HepG2 (cell line): Measurements from ENCODE around the gene ZFPL1. TPM values are rescaled to one million over a fixed set of nuclear protein-coding genes. Genes with fewer than 3 reads are reported as not detected.

ENCODE experiments used
- JUND ChIP-seq: sonication (generic); formaldehyde crosslinking; IDR thresholded peaks from 2 replicates; pipeline ENCODE4 v1.8.0; 2022; ENCODE audit warnings: mild to moderate bottlenecking, missing genetic modification reagents
- KDM3A ChIP-seq: IDR thresholded peaks from 2 replicates; pipeline ENCODE4 v1.6.1; 2018; ENCODE audit warnings: low read depth, missing compliant biosample characterization
- KLF12 ChIP-seq: sonication (generic); formaldehyde crosslinking; IDR thresholded peaks from 2 replicates; pipeline ENCODE4 v1.4.0; 2020; ENCODE audit warnings: missing genetic modification reagents, borderline replicate concordance
- MIER2 ChIP-seq: IDR thresholded peaks from 2 replicates; pipeline ENCODE4 v1.6.1; 2016; ENCODE audit warnings: missing biosample characterization, missing genetic modification reagents
- PHB2 ChIP-seq: fragments of 450-650 bp; IDR thresholded peaks from 2 replicates; pipeline ENCODE4 v1.6.1; 2018; ENCODE audit not compliant: partially characterized antibody
- PHF20 ChIP-seq: sonication (generic); formaldehyde crosslinking; IDR thresholded peaks from 2 replicates; pipeline ENCODE4 v1.5.0; 2020; ENCODE audit warnings: mild to moderate bottlenecking, missing genetic modification reagents
- RBM22 ChIP-seq: fragments of 200-400 bp; formaldehyde crosslinking; optimal IDR thresholded peaks from 2 replicates; pipeline ENCODE3; 2017; ENCODE audit warnings: mild to moderate bottlenecking, low read length, moderate library complexity
- RFX3 ChIP-seq: IDR thresholded peaks from 2 replicates; pipeline ENCODE4 v1.6.1; 2016; ENCODE audit warnings: missing biosample characterization, missing genetic modification reagents
- SIX1 ChIP-seq: sonication (generic); formaldehyde crosslinking; IDR thresholded peaks from 2 replicates; pipeline ENCODE4 v1.4.0; 2020; ENCODE audit warnings: missing genetic modification reagents, borderline replicate concordance
- XBP1 ChIP-seq: sonication (generic); formaldehyde crosslinking; IDR thresholded peaks from 2 replicates; pipeline ENCODE4 v1.5.0; 2020; ENCODE audit warnings: missing genetic modification reagents
- ZC3H4 ChIP-seq: sonication (generic); formaldehyde crosslinking; IDR thresholded peaks from 2 replicates; pipeline ENCODE4 v1.4.0; 2020; ENCODE audit warnings: missing genetic modification reagents, borderline replicate concordance
- ZNF256 ChIP-seq: sonication (generic); formaldehyde crosslinking; conservative IDR thresholded peaks from 2 replicates; pipeline ENCODE4 v1.4.0; 2020; ENCODE audit warnings: missing genetic modification reagents
- ZNF296 ChIP-seq: sonication (generic); formaldehyde crosslinking; conservative IDR thresholded peaks from 2 replicates; pipeline ENCODE4 v1.5.0; 2020; ENCODE audit warnings: mild to moderate bottlenecking, missing genetic modification reagents
- ZNF326 ChIP-seq: sonication (generic); formaldehyde crosslinking; IDR thresholded peaks from 2 replicates; pipeline ENCODE4 v1.4.0; 2020; ENCODE audit warnings: missing genetic modification reagents, borderline replicate concordance
- ZNF614 ChIP-seq: IDR thresholded peaks from 2 replicates; pipeline ENCODE4 v1.6.1; 2018; ENCODE audit warnings: missing biosample characterization, missing genetic modification reagents, inconsistent platforms, borderline replicate concordance
- ZNF792 ChIP-seq: IDR thresholded peaks from 2 replicates; pipeline ENCODE4 v1.6.1; 2016
- ZSCAN21 ChIP-seq: sonication (generic); formaldehyde crosslinking; IDR thresholded peaks from 2 replicates; pipeline ENCODE4 v1.8.0; 2022; ENCODE audit warnings: mild to moderate bottlenecking, missing genetic modification reagents, moderate library complexity, borderline replicate concordance
- ZSCAN31 ChIP-seq: sonication (generic); formaldehyde crosslinking; IDR thresholded peaks from 2 replicates; pipeline ENCODE4 v1.5.0; 2020; ENCODE audit warnings: low read depth, mild to moderate bottlenecking, missing genetic modification reagents
- ZZZ3 ChIP-seq: sonication (generic); formaldehyde crosslinking; IDR thresholded peaks from 2 replicates; pipeline ENCODE4 v1.4.0; 2020; ENCODE audit warnings: missing genetic modification reagents, mild to moderate bottlenecking, borderline replicate concordance
- polyA plus RNA-seq, 8 experiments: library from polyadenylated mRNA; depleted of rRNA in 3 of 8; stranded (reverse) in 7 of 8; unstranded in 1 of 8; fragments of >200 nt; fragmentation: Illumina TruSeq in 4 of 8; extraction: Trizol in 4 of 8; gene quantifications; 2 replicates each; pipeline versions ENCODE4 v1.2.1 to v1.2.3, GENCODE V29; 2011 to 2016; ENCODE audit warnings: low read depth in 4 of 8, missing spikeins in 1 of 8, mixed read lengths in 1 of 8; ENCODE audit not compliant: insufficient read depth in 1 of 8
- total RNA-seq, 5 experiments: library from RNA; depleted of rRNA; stranded (reverse); fragments of >200 nt; fragmentation: Illumina TruSeq; extraction: Trizol; gene quantifications; 2 replicates each; pipeline ENCODE4 v1.2.3, GENCODE V29; 2016; ENCODE audit warnings: low read depth in 1 of 5
- TF ChIP-seq, protein P1 (sequence below): sonication (generic); formaldehyde crosslinking; IDR thresholded peaks from 2 replicates; pipeline ENCODE4 v1.8.1; 2023; ENCODE audit warnings: mild to moderate bottlenecking, moderate library complexity, missing genetic modification reagents
- TF ChIP-seq, protein P2 (sequence below): sonication (generic); formaldehyde crosslinking; IDR thresholded peaks from 2 replicates; pipeline ENCODE4 v1.8.0; 2022; ENCODE audit warnings: mild to moderate bottlenecking, missing genetic modification reagents, moderate library complexity
- TF ChIP-seq, protein P3 (sequence below): sonication (generic); formaldehyde crosslinking; IDR thresholded peaks from 2 replicates; pipeline ENCODE4 v1.4.0; 2020; ENCODE audit warnings: mild to moderate bottlenecking, low read depth, missing genetic modification reagents
- TF ChIP-seq, protein P4 (sequence below): sonication (generic); formaldehyde crosslinking; IDR thresholded peaks from 2 replicates; pipeline ENCODE4 v1.4.0; 2020; ENCODE audit warnings: mild to moderate bottlenecking, missing genetic modification reagents

Gene ZFPL1
- total and polyA plus RNA-seq, 2 of the 13 experiments (the other 11 are each of a cell fraction or from before 2014, with no cell fraction given): 32.2 to 56.0 TPM

DNA sequence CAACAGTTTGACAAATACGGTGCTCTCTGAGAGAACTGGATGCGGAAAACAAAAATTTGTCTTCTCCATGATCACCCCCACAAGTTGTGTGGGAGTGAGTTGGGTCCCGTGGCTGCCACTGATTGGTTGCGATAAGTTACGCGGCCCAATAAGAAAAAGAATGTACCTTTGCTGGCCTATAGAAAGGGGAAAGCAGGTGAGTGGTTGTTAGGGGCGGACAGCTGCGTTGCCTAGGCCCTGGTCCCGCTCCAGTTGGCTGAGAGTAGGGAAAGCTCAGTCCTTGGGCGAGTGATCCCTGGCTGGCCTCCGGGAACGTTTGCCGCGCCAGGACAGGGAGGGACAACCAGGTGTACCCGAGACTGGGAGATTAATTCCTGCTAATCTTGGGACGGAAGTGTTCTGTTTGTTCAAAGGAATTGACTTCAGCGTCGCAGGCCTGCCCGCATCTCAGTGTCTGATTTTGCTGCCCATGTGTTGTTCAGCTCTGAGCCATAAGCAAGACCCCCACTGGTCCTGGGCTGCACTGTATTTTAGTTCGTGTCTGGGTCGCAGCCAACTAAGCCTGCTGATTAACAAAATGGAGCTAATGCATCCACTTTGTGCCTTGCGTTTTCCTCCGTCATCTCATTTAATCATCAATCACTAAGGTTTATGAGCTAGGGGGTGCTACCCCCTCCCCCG, 51.1 kb downstream of the ZFPL1 start (continued):
- TF ChIP-seq, protein P1, sequence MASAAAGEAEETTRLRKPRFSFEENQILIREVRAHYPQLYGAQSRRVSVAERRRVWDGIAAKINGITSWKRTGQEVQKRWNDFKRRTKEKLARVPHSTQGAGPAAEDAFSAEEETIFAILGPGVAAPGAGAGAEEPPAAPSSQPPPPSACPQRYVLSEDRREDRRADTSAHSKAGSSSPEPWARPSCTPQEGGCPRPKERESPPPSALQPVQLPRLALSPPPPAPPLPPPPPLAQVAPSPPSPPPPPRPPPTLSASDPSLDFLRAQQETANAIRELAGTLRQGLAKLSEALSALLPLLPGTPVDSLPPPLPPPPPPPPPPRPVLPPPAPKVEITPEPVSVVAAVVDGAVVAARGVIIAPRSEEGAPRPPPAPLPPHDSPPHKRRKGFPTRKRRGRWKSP (CRISPR knock-in tag): 0 out of 2 replicates have a peak, but pooled peaks have one; percentile 22
- TF ChIP-seq RBM22 (peak; percentile 97), RFX3 (CRISPR knock-in tag) (peak; percentile 89), ZNF256 (no peak), PHB2 (no peak), XBP1 (CRISPR knock-in tag) (peak; percentile 94; the same call in 1 of the 2 replicates), ZNF296 (CRISPR knock-in tag) (no peak), ZC3H4 (CRISPR knock-in tag) (no peak; the same call in 1 of the 2 replicates), KDM3A (no peak; the same call in 1 of the 2 replicates), ZZZ3 (CRISPR knock-in tag) (peak; percentile 17; the same call in 1 of the 2 replicates), ZSCAN31 (CRISPR knock-in tag) (0 out of 2 replicates have a peak, but pooled peaks have one; percentile 20), ZNF792 (CRISPR knock-in tag) (0 out of 2 replicates have a peak, but pooled peaks have one; percentile 11), MIER2 (CRISPR knock-in tag) (no peak), SIX1 (CRISPR knock-in tag) (no peak), KLF12 (CRISPR knock-in tag) (no peak), ZNF614 (CRISPR knock-in tag) (0 out of 2 replicates have a peak, but pooled peaks have one; percentile 18), ZNF326 (CRISPR knock-in tag) (no peak), PHF20 (CRISPR knock-in tag) (peak; percentile 36; the same call in 1 of the 2 replicates), ZSCAN21 (CRISPR knock-in tag) (peak; percentile 60; the same call in 1 of the 2 replicates), JUND (CRISPR knock-in tag) (no peak)
- TF ChIP-seq, protein P2, sequence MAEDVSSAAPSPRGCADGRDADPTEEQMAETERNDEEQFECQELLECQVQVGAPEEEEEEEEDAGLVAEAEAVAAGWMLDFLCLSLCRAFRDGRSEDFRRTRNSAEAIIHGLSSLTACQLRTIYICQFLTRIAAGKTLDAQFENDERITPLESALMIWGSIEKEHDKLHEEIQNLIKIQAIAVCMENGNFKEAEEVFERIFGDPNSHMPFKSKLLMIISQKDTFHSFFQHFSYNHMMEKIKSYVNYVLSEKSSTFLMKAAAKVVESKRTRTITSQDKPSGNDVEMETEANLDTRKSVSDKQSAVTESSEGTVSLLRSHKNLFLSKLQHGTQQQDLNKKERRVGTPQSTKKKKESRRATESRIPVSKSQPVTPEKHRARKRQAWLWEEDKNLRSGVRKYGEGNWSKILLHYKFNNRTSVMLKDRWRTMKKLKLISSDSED (CRISPR knock-in tag): no peak
- TF ChIP-seq, protein P3, sequence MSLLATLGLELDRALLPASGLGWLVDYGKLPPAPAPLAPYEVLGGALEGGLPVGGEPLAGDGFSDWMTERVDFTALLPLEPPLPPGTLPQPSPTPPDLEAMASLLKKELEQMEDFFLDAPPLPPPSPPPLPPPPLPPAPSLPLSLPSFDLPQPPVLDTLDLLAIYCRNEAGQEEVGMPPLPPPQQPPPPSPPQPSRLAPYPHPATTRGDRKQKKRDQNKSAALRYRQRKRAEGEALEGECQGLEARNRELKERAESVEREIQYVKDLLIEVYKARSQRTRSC (CRISPR knock-in tag): no peak
- TF ChIP-seq, protein P4, sequence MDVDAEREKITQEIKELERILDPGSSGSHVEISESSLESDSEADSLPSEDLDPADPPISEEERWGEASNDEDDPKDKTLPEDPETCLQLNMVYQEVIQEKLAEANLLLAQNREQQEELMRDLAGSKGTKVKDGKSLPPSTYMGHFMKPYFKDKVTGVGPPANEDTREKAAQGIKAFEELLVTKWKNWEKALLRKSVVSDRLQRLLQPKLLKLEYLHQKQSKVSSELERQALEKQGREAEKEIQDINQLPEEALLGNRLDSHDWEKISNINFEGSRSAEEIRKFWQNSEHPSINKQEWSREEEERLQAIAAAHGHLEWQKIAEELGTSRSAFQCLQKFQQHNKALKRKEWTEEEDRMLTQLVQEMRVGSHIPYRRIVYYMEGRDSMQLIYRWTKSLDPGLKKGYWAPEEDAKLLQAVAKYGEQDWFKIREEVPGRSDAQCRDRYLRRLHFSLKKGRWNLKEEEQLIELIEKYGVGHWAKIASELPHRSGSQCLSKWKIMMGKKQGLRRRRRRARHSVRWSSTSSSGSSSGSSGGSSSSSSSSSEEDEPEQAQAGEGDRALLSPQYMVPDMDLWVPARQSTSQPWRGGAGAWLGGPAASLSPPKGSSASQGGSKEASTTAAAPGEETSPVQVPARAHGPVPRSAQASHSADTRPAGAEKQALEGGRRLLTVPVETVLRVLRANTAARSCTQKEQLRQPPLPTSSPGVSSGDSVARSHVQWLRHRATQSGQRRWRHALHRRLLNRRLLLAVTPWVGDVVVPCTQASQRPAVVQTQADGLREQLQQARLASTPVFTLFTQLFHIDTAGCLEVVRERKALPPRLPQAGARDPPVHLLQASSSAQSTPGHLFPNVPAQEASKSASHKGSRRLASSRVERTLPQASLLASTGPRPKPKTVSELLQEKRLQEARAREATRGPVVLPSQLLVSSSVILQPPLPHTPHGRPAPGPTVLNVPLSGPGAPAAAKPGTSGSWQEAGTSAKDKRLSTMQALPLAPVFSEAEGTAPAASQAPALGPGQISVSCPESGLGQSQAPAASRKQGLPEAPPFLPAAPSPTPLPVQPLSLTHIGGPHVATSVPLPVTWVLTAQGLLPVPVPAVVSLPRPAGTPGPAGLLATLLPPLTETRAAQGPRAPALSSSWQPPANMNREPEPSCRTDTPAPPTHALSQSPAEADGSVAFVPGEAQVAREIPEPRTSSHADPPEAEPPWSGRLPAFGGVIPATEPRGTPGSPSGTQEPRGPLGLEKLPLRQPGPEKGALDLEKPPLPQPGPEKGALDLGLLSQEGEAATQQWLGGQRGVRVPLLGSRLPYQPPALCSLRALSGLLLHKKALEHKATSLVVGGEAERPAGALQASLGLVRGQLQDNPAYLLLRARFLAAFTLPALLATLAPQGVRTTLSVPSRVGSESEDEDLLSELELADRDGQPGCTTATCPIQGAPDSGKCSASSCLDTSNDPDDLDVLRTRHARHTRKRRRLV (CRISPR knock-in tag): no peak
